GM19467 (cell line): ENCODE data around the gene ANKRD13C.

ENCODE experiments used
- ATAC-seq: cut with Tn5 transposase; IDR thresholded peaks from one replicate; pipeline ENCODE4 v1.9.1; 2021; ENCODE audit warnings: mild to moderate bottlenecking, moderate library complexity; ENCODE audit not compliant: unreplicated experiment

The ANKRD13C gene

GRCh38 chr1:70299472-70299871 is 55.0 kb downstream of the ANKRD13C start:
- ATAC-seq, result no peak

GRCh38 chr1:70295749-70296148 is 58.8 kb downstream of the ANKRD13C start:
- no peak for ATAC-seq

- ATAC-seq, result no peak
These were observed 61.2 kb downstream of the ANKRD13C start for GRCh38 chr1:70293186-70293843.

- ATAC-seq, result no peak
These were observed 64.3 kb downstream of the ANKRD13C start for GRCh38 chr1:70290218-70290617.

GRCh38 chr1:70288166-70288565 is 66.4 kb downstream of the ANKRD13C start:
- ATAC-seq, result no peak

GRCh38 chr1:70286453-70286852 is 68.1 kb downstream of the ANKRD13C start:
- no peak for ATAC-seq

GRCh38 chr1:70284366-70284765 is 70.2 kb downstream of the ANKRD13C start:
- no peak for ATAC-seq

GRCh38 chr1:70278710-70279109 is 75.8 kb downstream of the ANKRD13C start:
- no peak for ATAC-seq

GRCh38 chr1:70277875-70278274 is 76.6 kb downstream of the ANKRD13C start:
- ATAC-seq, result no peak

- ATAC-seq, result no peak
These were observed 88.6 kb downstream of the ANKRD13C start for GRCh38 chr1:70265946-70266345.

- no peak for ATAC-seq
These were observed 89.7 kb downstream of the ANKRD13C start for GRCh38 chr1:70264839-70265238.

GRCh38 chr1:70256664-70257063 is 97.9 kb downstream of the ANKRD13C start:
- no peak for ATAC-seq

GRCh38 chr1:70248729-70249128 is 105.8 kb downstream of the ANKRD13C start:
- ATAC-seq, result no peak

- ATAC-seq, result no peak
These were observed 106.8 kb downstream of the ANKRD13C start for GRCh38 chr1:70247768-70248167.

GRCh38 chr1:70247122-70247521 is 107.4 kb downstream of the ANKRD13C start:
- no peak for ATAC-seq

GRCh38 chr1:70239940-70240339 is 114.6 kb downstream of the ANKRD13C start:
- no peak for ATAC-seq

GRCh38 chr1:70234733-70235132 is 119.8 kb downstream of the ANKRD13C start:
- ATAC-seq, result no peak

GRCh38 chr1:70231475-70231874 is 123.0 kb downstream of the ANKRD13C start:
- no peak for ATAC-seq

GRCh38 chr1:70228670-70229069 is 125.9 kb downstream of the ANKRD13C start:
- ATAC-seq, result no peak

GRCh38 chr1:70227439-70227838 is 127.1 kb downstream of the ANKRD13C start:
- ATAC-seq, result no peak

- no peak for ATAC-seq
These were observed 129.6 kb downstream of the ANKRD13C start for GRCh38 chr1:70224954-70225353.

- ATAC-seq, result no peak
These were observed 131.7 kb downstream of the ANKRD13C start for GRCh38 chr1:70222716-70223235.
